Endometrial microvascular endothelial cells (primary cell): Measurements from ENCODE around the gene CUEDC1. TPM values are rescaled to one million over a fixed set of nuclear protein-coding genes. Genes with fewer than 3 reads are reported as not detected.

Experiments used
- in situ Hi-C: cut with HindIII; loops from 2 replicates; pipeline ENCODE4 v1.10.0; 2017; ENCODE audit warnings: low sequenced_read_pairs, low pct_unique_long_range_greater_than_20kb; ENCODE audit errors: inconsistent ontology term
- total RNA-seq: library from RNA; depleted of rRNA; stranded (reverse); fragments of >200 nt; gene quantifications from one replicate; pipeline ENCODE4 v1.2.3, GENCODE V29; 2015; ENCODE audit errors: inconsistent ontology term

Gene CUEDC1
- total RNA-seq, 1 donor from 2014 or later, result 11.3 TPM

GRCh38 chr17:57944908-57945307 is 10.3 kb downstream of the CUEDC1 start:
- in situ Hi-C loops, result no loop called here

- in situ Hi-C loops, result no loop called here
Measured at GRCh38 chr17:57943645-57944044, 11.6 kb downstream of the CUEDC1 start.

GRCh38 chr17:57943140-57943539 is 12.1 kb downstream of the CUEDC1 start:
- in situ Hi-C loops, result no loop called here

GRCh38 chr17:57941384-57942370 is 13.5 kb downstream of the CUEDC1 start:
- in situ Hi-C loops, result no loop called here

- in situ Hi-C loops, result no loop called here
Measured at GRCh38 chr17:57940653-57941329, 14.4 kb downstream of the CUEDC1 start.

GRCh38 chr17:57940231-57940630 is 15.0 kb downstream of the CUEDC1 start:
- in situ Hi-C loops, result no loop called here

- in situ Hi-C loops, result no loop called here
Measured at GRCh38 chr17:57939797-57940196, 15.4 kb downstream of the CUEDC1 start.

GRCh38 chr17:57938061-57938502 is 17.1 kb downstream of the CUEDC1 start:
- in situ Hi-C loops, result no loop called here

GRCh38 chr17:57937492-57937891 is 17.7 kb downstream of the CUEDC1 start:
- in situ Hi-C loops, result no loop called here

GRCh38 chr17:57935833-57936807 is 19.1 kb downstream of the CUEDC1 start:
- in situ Hi-C loops, result no loop called here

GRCh38 chr17:57931488-57932137 is 23.6 kb downstream of the CUEDC1 start:
- in situ Hi-C loops, result no loop called here

- in situ Hi-C loops, result no loop called here
Measured at GRCh38 chr17:57930239-57930638, 25.0 kb downstream of the CUEDC1 start.

- in situ Hi-C loops, result no loop called here
Measured at GRCh38 chr17:57929386-57929785, 25.8 kb downstream of the CUEDC1 start.

GRCh38 chr17:57928928-57929327 is 26.3 kb downstream of the CUEDC1 start:
- in situ Hi-C loops, result no loop called here

GRCh38 chr17:57927048-57927723 is 28.0 kb downstream of the CUEDC1 start:
- in situ Hi-C loops, result no loop called here

- in situ Hi-C loops, result no loop called here
Measured at GRCh38 chr17:57926723-57927047, 28.5 kb downstream of the CUEDC1 start.

- in situ Hi-C loops, result no loop called here
Measured at GRCh38 chr17:57925361-57925990, 29.7 kb downstream of the CUEDC1 start.

- in situ Hi-C loops, result no loop called here
Measured at GRCh38 chr17:57924677-57925076, 30.5 kb downstream of the CUEDC1 start.
